D341Med (cell line): Measurements from ENCODE around the gene RBBP5.
A peak's percentile ranks its signal among the peaks of the same experiment; 100 is the strongest.
"Not testable (repeated sequence)": the region's sequence is repeated elsewhere in the genome, so short reads cannot be mapped to it uniquely, and the experiment has no call there.

Experiments
- DNase-seq: peaks from one replicate; pipeline ENCODE4 v3.0.0; 2012; ENCODE audit warnings: low spot score

The RBBP5 gene

GRCh38 chr1:205121660-205122488, at the start of gene RBBP5:
Gene RBBP5, minus strand, starts transcription at chr1:205121978. Its CDS starts 105 bp downstream, at chr1:205121873.
- peak; percentile 92 for DNase-seq

GRCh38 chr1:205171369-205171768, 49.6 kb upstream of the RBBP5 start:
- DNase-seq: no peak

GRCh38 chr1:205170532-205171269, 48.9 kb upstream of the RBBP5 start:
- DNase-seq: no peak

- no peak for DNase-seq
Observed at GRCh38 chr1:205169248-205169647, 47.5 kb upstream of the RBBP5 start.

- no peak for DNase-seq
Observed at GRCh38 chr1:205168291-205168690, 46.5 kb upstream of the RBBP5 start.

GRCh38 chr1:205162301-205162700, 40.5 kb upstream of the RBBP5 start:
- no peak for DNase-seq

- DNase-seq: no peak
Observed at GRCh38 chr1:205161076-205161475, 39.3 kb upstream of the RBBP5 start.

- no peak for DNase-seq
Observed at GRCh38 chr1:205158048-205158616, 36.4 kb upstream of the RBBP5 start.

GRCh38 chr1:205155665-205156377, 34.0 kb upstream of the RBBP5 start:
- not testable (repeated sequence) for DNase-seq

- no peak for DNase-seq
Observed at GRCh38 chr1:205152505-205152904, 30.7 kb upstream of the RBBP5 start.

GRCh38 chr1:205150651-205151428, 29.1 kb upstream of the RBBP5 start:
- DNase-seq: no peak

GRCh38 chr1:205147191-205147835, 25.5 kb upstream of the RBBP5 start:
- DNase-seq: no peak

GRCh38 chr1:205144751-205145150, 23.0 kb upstream of the RBBP5 start:
- DNase-seq: no peak

GRCh38 chr1:205144046-205144720, 22.4 kb upstream of the RBBP5 start:
- no peak for DNase-seq

- DNase-seq: no peak
Observed at GRCh38 chr1:205142102-205142469, 20.3 kb upstream of the RBBP5 start.

- peak; percentile 85 for DNase-seq
Observed at GRCh38 chr1:205141236-205142101, 19.7 kb upstream of the RBBP5 start.

GRCh38 chr1:205140113-205140512, 18.3 kb upstream of the RBBP5 start:
- DNase-seq: peak; percentile 61

- no peak for DNase-seq
Observed at GRCh38 chr1:205137901-205138300, 16.1 kb upstream of the RBBP5 start.

- DNase-seq: no peak
Observed at GRCh38 chr1:205133287-205133686, 11.5 kb upstream of the RBBP5 start.
